OCI-LY7 (cell line): ENCODE results near the gene ELMO2. TPM values are rescaled to one million over a fixed set of nuclear protein-coding genes. Genes with fewer than 3 reads are reported as not detected.

Experiments
- BruUV-seq: library from RNA; stranded (reverse); fragments of 400-500 nt; replicated peaks from 2 replicates; lab custom pipeline; 2021; lab: Mats Ljungman, UMichigan
- CTCF ChIA-PET: fragments of 300-600 bp; sonication (Branson Sonifier 250); formaldehyde crosslinking; loops from one replicate; lab custom pipeline; 2022; ENCODE audit warnings: antibody characterized with exemption; ENCODE audit not compliant: unreplicated experiment; lab: Charles Lee
- POLR2A ChIA-PET: fragments of 300-600 bp; sonication (Branson Sonifier 250); formaldehyde crosslinking; loops from one replicate; lab custom pipeline; 2022; ENCODE audit warnings: antibody characterized with exemption; lab: Charles Lee
- DNase-seq: peaks from one replicate; pipeline ENCODE4 v3.0.0-alpha.2; 2015; ENCODE audit warnings: low spot score
- H2AFZ ChIP-seq: fragments of 200-600 bp; sonication (generic), shearing (Covaris generic); 2 replicates; pipeline ENCODE4 v1.6.1; 2014; ENCODE audit warnings: mild to moderate bottlenecking, antibody characterized with exemption, low read length, moderate library complexity
- H3K27ac ChIP-seq: fragments of 200-600 bp; sonication (generic); 2 replicates; pipeline ENCODE4 v1.5.1; 2014; ENCODE audit warnings: mixed run types, low read depth, mild to moderate bottlenecking, moderate library complexity, low read length, inconsistent platforms; ENCODE audit not compliant: poor library complexity, severe bottlenecking
- H3K36me3 ChIP-seq: fragments of 200-600 bp; sonication (generic); 2 replicates; pipeline ENCODE4 v1.6.1; 2014; ENCODE audit warnings: mild to moderate bottlenecking, antibody characterized with exemption, low read length, moderate library complexity, mixed read lengths; ENCODE audit not compliant: insufficient read depth
- H3K4me1 ChIP-seq: fragments of 200-600 bp; sonication (generic); 2 replicates; pipeline ENCODE4 v1.5.1; 2014; ENCODE audit warnings: mild to moderate bottlenecking, low read length; ENCODE audit not compliant: insufficient read depth, poor library complexity, severe bottlenecking
- H3K4me2 ChIP-seq: fragments of 200-600 bp; sonication (generic); 2 replicates; pipeline ENCODE4 v1.6.1; 2014; ENCODE audit warnings: mild to moderate bottlenecking, low read length
- H3K4me3 ChIP-seq: fragments of 200-600 bp; sonication (generic); 2 replicates; pipeline ENCODE4 v1.5.1; 2014; ENCODE audit warnings: mild to moderate bottlenecking, low read depth, low read length; ENCODE audit not compliant: poor library complexity, severe bottlenecking
- H3K79me2 ChIP-seq: fragments of 200-600 bp; sonication (generic); 2 replicates; pipeline ENCODE4 v1.6.1; 2016; ENCODE audit warnings: low read depth, mild to moderate bottlenecking, low read length, moderate library complexity, mixed read lengths; ENCODE audit not compliant: insufficient read depth
- H3K9me2 ChIP-seq: fragments of 200-600 bp; sonication (generic); 2 replicates; pipeline ENCODE4 v1.6.1; 2016; ENCODE audit warnings: mild to moderate bottlenecking, low read length, mixed read lengths; ENCODE audit not compliant: insufficient read depth
- H3K9me3 ChIP-seq: fragments of 200-600 bp; sonication (generic); 2 replicates; pipeline ENCODE4 v1.6.1; 2014; ENCODE audit warnings: mild to moderate bottlenecking, mixed run types, low read length, mixed read lengths
- H4K20me1 ChIP-seq: fragments of 200-600 bp; sonication (generic); 2 replicates; pipeline ENCODE4 v1.6.1; 2014; ENCODE audit warnings: mild to moderate bottlenecking, antibody characterized with exemption, low read length, moderate library complexity, mixed read lengths; ENCODE audit not compliant: insufficient read depth
- EZH2phosphoT487 ChIP-seq: fragments of 200-600 bp; sonication (generic); IDR thresholded peaks from 2 replicates; pipeline ENCODE4 v1.6.1; 2018; ENCODE audit warnings: low read depth, borderline replicate concordance, mild to moderate bottlenecking, mixed run types, antibody characterized with exemption, low read length, moderate library complexity, mixed read lengths
- intact Hi-C: fragments of 100-400 bp; cut with micrococcal nuclease; formaldehyde crosslinking; loops from one replicate; pipeline ENCODE4 v1.10.0; 2022; ENCODE audit not compliant: unreplicated experiment
- total RNA-seq, 2 experiments: library from RNA; depleted of rRNA in 1 of 2; stranded (reverse); fragments of >200 nt in 1 of 2; shearing (Covaris generic) in 1 of 2; gene quantifications; 2 replicates each; pipeline ENCODE4 v1.2.3, GENCODE V29; 2014 to 2022
- TF ChIP-seq, protein P1 (sequence below): fragments of 200-600 bp; sonication (generic); conservative IDR thresholded peaks from 2 replicates; pipeline ENCODE4 v1.5.1; 2014; ENCODE audit warnings: mild to moderate bottlenecking, antibody characterized with exemption, low read length, moderate library complexity, mixed read lengths

ELMO2 gene
- total RNA-seq, 2 experiments from 2014 or later: 16.0 to 36.4 TPM

GRCh38 chr20:46325789-46326188 is 80.6 kb downstream of the ELMO2 start:
- Histone ChIP-seq H3K4me2 (no peak overlapping the region), H3K4me3 (no peak overlapping the region), H3K4me1 (no peaks in the 10 kb centered on the region), H4K20me1 (no peaks in the 10 kb centered on the region), H2AFZ (no peak overlapping the region), H3K9me2 (no peaks in the 10 kb centered on the region), H3K9me3 (no peaks in the 10 kb centered on the region), H3K27ac (no peak overlapping the region), H3K36me3 (no peaks in the 10 kb centered on the region), H3K79me2 (no peaks in the 10 kb centered on the region)
- no peak for TF ChIP-seq EZH2phosphoT487
- TF ChIP-seq, protein P1, sequence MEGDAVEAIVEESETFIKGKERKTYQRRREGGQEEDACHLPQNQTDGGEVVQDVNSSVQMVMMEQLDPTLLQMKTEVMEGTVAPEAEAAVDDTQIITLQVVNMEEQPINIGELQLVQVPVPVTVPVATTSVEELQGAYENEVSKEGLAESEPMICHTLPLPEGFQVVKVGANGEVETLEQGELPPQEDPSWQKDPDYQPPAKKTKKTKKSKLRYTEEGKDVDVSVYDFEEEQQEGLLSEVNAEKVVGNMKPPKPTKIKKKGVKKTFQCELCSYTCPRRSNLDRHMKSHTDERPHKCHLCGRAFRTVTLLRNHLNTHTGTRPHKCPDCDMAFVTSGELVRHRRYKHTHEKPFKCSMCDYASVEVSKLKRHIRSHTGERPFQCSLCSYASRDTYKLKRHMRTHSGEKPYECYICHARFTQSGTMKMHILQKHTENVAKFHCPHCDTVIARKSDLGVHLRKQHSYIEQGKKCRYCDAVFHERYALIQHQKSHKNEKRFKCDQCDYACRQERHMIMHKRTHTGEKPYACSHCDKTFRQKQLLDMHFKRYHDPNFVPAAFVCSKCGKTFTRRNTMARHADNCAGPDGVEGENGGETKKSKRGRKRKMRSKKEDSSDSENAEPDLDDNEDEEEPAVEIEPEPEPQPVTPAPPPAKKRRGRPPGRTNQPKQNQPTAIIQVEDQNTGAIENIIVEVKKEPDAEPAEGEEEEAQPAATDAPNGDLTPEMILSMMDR: no peak
- no peak for DNase-seq
- BruUV-seq: no TSS peak
- intact Hi-C loops: no loop called here
- CTCF ChIA-PET: interaction anchor here (0.5 kb wide), 1 partner anchor 123 kb away, joined by 3 read pairs; no protein-coding TSS in a partner anchor
- POLR2A ChIA-PET: interaction anchor here (0.7 kb wide), 1 partner anchor 73 kb away, joined by 3 read pairs; no protein-coding TSS in a partner anchor

DNA sequence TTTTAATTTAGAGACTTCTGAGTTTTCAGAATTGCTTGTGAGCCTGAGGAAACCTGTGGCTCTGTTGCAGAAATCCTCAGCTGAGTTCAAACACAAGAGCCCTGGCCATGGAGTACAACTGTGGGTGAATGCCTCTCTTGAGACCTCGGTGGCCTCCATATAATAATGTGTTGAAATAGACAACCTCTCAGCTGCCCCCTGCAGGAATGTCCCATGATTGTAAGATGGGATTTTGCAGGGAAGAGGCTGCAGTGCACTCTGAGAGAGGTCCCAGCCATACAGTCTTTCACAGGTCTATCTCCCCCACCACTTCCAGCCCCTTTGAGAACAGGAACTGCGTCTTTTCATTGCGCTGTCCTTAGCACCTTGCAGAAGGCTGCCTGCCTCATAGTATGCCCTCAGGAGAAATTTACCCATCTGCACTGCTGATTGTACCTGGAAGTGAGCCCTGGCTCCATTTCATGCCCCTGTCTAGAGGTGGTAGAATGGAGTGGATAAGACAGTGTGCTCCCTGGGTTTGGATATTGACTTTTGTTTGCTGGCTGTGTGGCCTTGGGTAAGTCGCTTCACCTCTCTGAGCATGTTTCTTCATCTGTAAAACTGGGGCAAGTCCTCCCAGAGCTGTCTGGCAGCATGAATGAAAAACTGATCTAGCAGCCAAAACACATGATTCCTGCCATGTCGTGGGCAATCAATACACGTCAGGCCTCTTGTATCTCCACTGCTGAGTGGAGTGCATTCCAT is 81.3 kb downstream of the ELMO2 start:
- Histone ChIP-seq H3K4me3 (no peak overlapping the region), H3K27ac (no peak overlapping the region), H3K4me1 (no peaks in the 10 kb centered on the region), H3K4me2 (no peak overlapping the region), H3K9me2 (no peaks in the 10 kb centered on the region), H3K79me2 (no peaks in the 10 kb centered on the region), H4K20me1 (no peaks in the 10 kb centered on the region), H3K9me3 (no peaks in the 10 kb centered on the region), H3K36me3 (no peaks in the 10 kb centered on the region), H2AFZ (no peak overlapping the region)
- DNase-seq: peak; percentile 15
- ChIA-PET POLR2A (no interaction called here), CTCF (no interaction called here)
- intact Hi-C loops: no loop called here
- TF ChIP-seq EZH2phosphoT487: no peak
- TF ChIP-seq, protein P1: peak; percentile 57
- BruUV-seq: no TSS peak

GRCh38 chr20:46324379-46324778 is 82.0 kb downstream of the ELMO2 start:
- DNase-seq: no peak
- Histone ChIP-seq H3K36me3 (no peaks in the 10 kb centered on the region), H3K27ac (no peak overlapping the region), H3K4me1 (no peaks in the 10 kb centered on the region), H3K4me3 (no peak overlapping the region), H3K9me2 (no peaks in the 10 kb centered on the region), H2AFZ (no peak overlapping the region), H4K20me1 (no peaks in the 10 kb centered on the region), H3K4me2 (no peak overlapping the region), H3K9me3 (no peaks in the 10 kb centered on the region), H3K79me2 (no peaks in the 10 kb centered on the region)
- CTCF ChIA-PET: no interaction called here
- intact Hi-C loops: no loop called here
- POLR2A ChIA-PET: no interaction called here
- no peak for TF ChIP-seq EZH2phosphoT487
- TF ChIP-seq, protein P1: no peak
- BruUV-seq: no TSS peak
